Left cardiac atrium (tissue), 4 donors: ENCODE measurements around the gene USP9X. TPM values are rescaled to one million over a fixed set of nuclear protein-coding genes. Genes with fewer than 3 reads are reported as not detected.
A peak's percentile ranks its signal among the peaks of the same experiment; 100 is the strongest.
"Not testable (repeated sequence)": the region's sequence is repeated elsewhere in the genome, so short reads cannot be mapped to it uniquely, and the experiment has no call there.

Source experiments
- ATAC-seq, 2 donors: fragments of 200-7000 bp; cut with Tn5 transposase; one replicate each; pipeline ENCODE4 v1.9.1; 2020; ENCODE audit warnings: mild to moderate bottlenecking in 2 of 2, moderate library complexity in 2 of 2
- DNase-seq: peaks from one replicate; pipeline ENCODE4 v3.0.0-alpha.2; 2020
- intact Hi-C, 2 donors: fragments of 100-400 bp; cut with DNase I; formaldehyde crosslinking; loops; one replicate each; pipeline versions ENCODE4 v1.14.1 to v1.15.1; 2022 to 2023
- total RNA-seq, 2 donors: library from RNA; stranded (reverse); fragmentation: NEBNext Ultra II Directional; extraction: Animal tissue kit (Norgen Biotek cat#: 25700); gene quantifications; one replicate each; pipeline ENCODE4 v1.2.1, GENCODE V29; 2021
- donor health status: DM: no; HTN: yes; CAD: no.
- donor health status: DM: no; HTN: yes; CAD: no; lungs with severe emphysema.
- donor health status: DM: yes; HTN: yes; CAD: no.
- donor health status: Dilated cardiomyopathy.

Gene USP9X
- total RNA-seq, 2 donors from 2014 or later, result 49.0 to 69.0 TPM

- intact Hi-C loops, result no loop called here
- no peak for ATAC-seq
- DNase-seq, result no peak
These were observed 155.3 kb downstream of the USP9X start for GRCh38 chrX:41240509-41240908.

GRCh38 chrX:41241962-41242361, 156.7 kb downstream of the USP9X start:
- ATAC-seq, result no peak
- intact Hi-C loops, result no loop called here
- no peak for DNase-seq

DNA sequence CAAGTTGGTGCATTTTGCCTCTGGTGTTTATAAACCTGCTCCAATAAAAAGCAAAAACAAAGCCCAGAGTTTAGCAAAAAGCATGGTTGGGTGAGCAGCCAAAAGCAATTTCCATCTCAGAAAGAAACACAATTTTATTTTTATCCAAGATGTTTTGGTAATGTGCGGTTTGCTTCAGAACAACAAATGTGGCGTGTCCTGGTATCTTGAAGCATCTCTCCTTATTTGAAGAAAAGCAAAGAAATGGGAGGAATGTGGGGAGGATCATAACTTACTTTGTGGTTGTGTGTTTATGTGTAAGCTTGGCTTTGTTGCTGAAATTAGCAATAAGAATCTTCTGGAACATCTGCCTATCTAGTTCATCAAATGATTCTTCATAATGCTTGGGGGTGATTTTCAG, 160.4 kb downstream of the USP9X start:
- ATAC-seq, result no peak
- intact Hi-C loops, result no loop called here
- DNase-seq, result no peak

- no peak for ATAC-seq
- intact Hi-C loops, result loop anchor here in 1 of 2 donors (10.0 kb wide), 1 partner anchor 596 kb away; no protein-coding TSS in a partner anchor
- no peak for DNase-seq
These were observed 165.6 kb downstream of the USP9X start for GRCh38 chrX:41250867-41251266.

DNA sequence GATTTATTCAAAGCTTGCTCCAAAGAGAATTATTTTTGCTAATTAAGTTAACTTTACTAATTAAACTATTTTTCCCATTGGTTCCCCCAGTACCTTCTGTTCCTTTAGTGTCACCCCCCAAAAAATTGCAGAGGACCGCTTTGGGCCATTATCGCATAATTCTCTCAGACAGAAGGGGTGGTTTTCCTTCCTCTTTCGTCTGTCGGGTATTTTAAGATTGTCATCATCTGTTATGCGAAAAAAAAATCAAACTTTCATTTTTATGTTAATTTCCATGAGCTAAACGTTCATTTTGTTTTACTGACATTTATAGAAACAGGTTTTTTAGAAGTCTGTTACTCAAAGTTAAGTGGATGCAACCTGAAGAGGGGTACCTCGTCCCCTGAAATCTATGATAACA, 172.6 kb downstream of the USP9X start:
- DNase-seq (no peak), ATAC-seq (no peak)
- intact Hi-C loops, result loop anchor here in 1 of 2 donors (10.0 kb wide), 1 partner anchor 603 kb away; no protein-coding TSS in a partner anchor

GRCh38 chrX:41258226-41258625, 173.0 kb downstream of the USP9X start:
- ATAC-seq (no peak), DNase-seq (no peak)
- intact Hi-C loops, result loop anchor here in 1 of 2 donors (10.0 kb wide), 1 partner anchor 603 kb away; no protein-coding TSS in a partner anchor

DNA sequence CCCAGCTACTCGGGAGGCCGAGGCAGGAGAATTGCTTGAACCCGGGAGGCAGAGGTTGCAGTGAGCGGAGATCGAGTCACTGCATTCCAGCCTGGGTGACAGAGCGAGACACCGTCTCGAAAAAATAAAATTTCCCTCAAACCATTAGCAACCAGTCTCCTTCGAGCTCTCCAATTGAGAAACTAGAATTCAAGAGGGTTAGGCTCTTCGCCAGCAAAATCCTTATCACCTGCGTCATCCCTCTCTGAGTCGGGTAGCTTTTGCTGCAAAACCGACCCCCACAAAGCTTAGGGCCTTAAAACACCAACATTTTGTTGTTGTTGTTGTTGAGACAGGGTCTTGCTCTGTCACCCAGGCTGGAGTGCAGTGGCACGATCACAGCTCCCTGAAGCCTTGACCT, 173.6 kb downstream of the USP9X start:
- intact Hi-C loops, result loop anchor here in 1 of 2 donors (10.0 kb wide), 1 partner anchor 604 kb away; no protein-coding TSS in a partner anchor
- ATAC-seq (no peak), DNase-seq (no peak)

DNA sequence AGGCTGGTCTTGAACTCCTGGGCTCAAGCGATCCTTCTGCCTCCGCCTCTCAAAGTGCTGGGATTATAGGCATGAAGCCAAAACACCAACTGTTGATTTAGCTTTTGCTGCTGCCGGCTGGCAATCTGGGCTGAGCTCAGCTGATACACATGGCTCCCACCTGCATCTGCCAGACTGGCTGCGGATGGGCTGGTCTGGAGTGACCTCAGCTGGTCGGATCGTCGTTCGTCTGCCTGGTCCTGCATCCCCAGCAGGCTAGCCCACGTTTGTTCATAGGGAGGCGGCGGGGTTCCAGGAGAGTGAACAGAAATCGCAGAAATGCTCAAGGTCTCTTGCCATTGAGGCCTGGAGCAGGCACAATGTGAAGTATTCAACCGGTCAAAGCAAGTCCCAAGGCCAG, 174.3 kb downstream of the USP9X start:
- DNase-seq (no peak), ATAC-seq (no peak)
- intact Hi-C loops, result loop anchor here in 1 of 2 donors (10.0 kb wide), 1 partner anchor 605 kb away; no protein-coding TSS in a partner anchor

DNA sequence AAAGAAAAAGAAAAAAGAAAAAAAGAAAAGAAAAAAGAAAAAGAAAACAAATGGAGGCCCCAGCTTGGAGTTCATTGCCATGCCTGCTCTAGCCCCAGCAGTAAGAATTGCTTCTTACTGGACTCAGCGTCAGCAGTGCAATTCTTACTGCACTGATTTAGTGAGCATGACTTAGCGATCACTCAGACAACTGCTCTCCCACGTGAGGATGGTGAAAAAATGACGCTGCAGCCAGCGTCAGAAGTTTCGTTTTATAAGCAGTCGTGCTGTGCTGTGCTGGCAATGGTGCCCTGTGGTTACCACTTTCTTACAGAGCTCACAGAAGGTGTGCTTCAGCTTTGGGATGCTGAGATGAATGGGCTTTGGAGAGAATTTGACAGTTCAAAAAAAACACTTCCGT, 180.4 kb downstream of the USP9X start:
- intact Hi-C loops, result no loop called here
- ATAC-seq (peak in 1 of 2 donors; percentile 53), DNase-seq (no peak)

DNA sequence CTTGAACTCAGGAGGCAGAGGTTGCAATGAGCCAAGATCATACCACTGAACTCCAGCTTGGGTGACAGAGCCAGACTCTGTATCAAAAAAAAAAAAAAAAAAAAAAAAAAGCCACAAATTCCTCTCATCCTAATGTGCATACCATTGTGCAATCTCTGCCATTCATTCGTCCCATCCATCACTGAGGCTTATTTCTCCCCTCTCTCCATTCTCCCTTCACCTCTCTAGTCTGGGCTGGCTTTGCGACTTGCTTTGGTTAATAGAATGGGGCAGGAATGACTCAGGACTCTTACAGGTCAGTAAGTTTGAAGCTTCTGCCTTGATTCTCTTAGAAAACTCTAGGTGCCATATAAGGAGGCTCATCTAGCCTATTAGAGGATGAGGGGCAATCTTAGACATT, 188.4 kb downstream of the USP9X start:
- ATAC-seq (no peak), DNase-seq (no peak)
- intact Hi-C loops, result no loop called here

DNA sequence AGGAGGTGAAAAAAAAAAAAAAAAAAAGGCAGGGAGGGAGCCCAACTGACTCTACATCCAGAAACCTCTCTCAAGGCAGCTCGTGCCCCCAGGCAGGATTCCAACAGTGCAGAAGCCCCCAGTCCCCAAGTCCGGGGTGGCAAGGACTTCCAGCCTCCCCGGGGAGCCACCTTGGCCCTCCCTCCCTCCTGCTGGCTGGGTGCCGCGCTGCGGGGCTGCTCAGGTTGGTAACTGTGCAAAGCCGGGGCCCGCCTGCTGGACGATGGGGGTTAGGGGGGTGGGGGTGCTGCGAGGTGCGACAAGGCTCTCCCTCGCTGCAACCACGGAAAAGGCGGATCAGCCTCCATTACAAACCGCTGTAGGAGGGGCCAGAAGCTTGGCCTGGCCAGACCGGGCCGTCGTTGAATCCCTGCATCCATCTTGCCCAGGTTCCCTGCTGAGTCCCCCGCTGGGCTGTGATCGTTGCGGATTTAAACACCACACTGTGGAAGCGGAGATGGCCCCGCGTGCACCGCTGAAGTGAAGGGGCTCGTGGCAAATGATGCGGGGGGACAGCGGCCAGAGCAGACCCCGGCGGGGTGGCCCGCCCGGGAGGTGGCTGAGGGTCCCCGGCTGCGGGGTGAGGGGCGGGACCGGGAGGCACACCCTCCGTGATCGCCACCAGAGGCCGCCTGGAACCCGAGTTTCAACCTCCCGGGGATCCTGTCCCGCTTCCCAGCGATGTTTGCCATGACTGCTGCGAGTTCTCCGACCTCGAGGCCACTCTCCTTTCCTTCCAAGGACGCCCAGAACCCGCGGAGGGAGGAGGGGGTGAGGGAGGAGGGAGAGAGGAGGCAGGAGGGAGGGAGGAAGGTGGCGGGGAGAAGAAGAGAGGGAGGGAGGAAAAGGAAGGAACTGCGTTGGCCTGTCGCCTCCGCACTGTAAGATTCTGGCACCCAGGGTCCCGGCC, 190.7 kb downstream of the USP9X start:
- ATAC-seq, result peak; percentile 87 to 94
- peak; percentile 73 for DNase-seq
- intact Hi-C loops, result loop anchor here in 1 of 2 donors (5.0 kb wide), 1 partner anchor 166 kb away; no protein-coding TSS in a partner anchor

GRCh38 chrX:41276661-41277506, 191.6 kb downstream of the USP9X start:
- peak; percentile 11 to 27 for ATAC-seq

DNA sequence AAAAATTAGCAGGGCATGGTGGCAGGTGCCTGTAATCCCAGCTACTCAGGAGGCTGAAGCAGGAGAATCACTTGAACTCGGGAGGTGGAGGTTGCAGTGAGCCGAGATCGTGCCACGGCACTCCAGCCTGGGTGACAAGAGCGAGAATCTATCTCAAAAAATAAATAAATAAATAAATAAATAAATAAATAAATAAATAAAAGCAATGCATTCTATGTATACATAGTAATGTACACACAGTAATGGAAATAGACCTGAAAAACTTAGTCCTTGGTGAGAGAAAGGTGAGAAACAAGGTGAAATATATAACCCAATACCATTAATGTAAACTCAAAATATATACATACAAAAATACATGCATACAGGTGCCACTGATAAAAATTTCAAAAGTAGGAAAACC, 197.1 kb downstream of the USP9X start:
- intact Hi-C loops, DNase-seq, ATAC-seq: not testable (repeated sequence)

More at GRCh38 chrX:41276661-41277506, 191.6 kb downstream of the USP9X start:
- no peak for DNase-seq
- intact Hi-C loops, result loop anchor here in 1 of 2 donors (5.0 kb wide), 1 partner anchor 165 kb away; no protein-coding TSS in a partner anchor

- ATAC-seq, intact Hi-C loops, DNase-seq: not testable (repeated sequence)
These were observed 200.7 kb downstream of the USP9X start for GRCh38 chrX:41285928-41286327.

Other genes with a start within 250 kb of the USP9X start
- gene DDX3X, start 248.7 kb downstream of the USP9X start, total RNA-seq, result 100 to 1,000 TPM; 137 to 301 TPM